ENCODE data around the gene MAP7.
"Not testable (repeated sequence)": the region's sequence is repeated elsewhere in the genome, so short reads cannot be mapped to it uniquely, and the experiment has no call there.

The MAP7 gene

DNA sequence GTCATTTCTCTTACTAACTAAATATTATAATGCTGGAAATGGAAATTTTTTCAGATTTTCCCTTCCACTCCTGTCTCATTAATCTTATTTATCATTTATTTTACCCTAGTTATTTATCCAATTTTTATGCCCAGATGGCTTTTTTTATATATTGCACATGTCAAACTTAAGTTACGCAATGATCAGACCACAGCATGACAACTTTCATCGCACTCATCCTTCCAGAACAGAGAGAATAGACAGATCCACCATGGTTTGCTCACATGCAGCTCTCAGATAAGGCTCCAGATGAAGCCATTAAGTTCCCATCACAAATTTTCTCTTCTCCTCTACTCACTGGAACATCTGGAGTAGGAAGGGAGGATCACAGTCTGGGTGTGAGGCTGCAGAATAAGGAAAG is 48.7 kb downstream of the MAP7 start:
- DNase-seq = no peak

DNA sequence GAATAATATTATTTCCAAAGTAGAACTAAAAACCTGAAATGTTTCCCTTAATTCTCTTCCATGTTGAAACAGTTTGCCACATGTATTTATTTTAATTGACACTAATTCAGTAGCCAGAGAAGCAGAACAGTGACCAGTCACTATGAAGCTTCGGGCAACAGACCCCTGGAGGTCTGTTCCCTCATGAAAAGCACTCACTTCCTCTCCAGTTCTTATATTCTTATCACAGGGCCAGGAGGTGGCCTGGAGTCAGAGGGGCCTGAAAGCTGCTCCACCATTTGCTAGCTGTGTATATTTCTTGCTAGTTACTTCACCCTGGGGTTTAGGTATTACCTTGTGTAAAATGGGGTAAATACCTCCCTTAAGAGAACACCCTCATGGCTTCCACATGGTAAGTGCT is 49.1 kb downstream of the MAP7 start:
- DNase-seq = no peak

DNA sequence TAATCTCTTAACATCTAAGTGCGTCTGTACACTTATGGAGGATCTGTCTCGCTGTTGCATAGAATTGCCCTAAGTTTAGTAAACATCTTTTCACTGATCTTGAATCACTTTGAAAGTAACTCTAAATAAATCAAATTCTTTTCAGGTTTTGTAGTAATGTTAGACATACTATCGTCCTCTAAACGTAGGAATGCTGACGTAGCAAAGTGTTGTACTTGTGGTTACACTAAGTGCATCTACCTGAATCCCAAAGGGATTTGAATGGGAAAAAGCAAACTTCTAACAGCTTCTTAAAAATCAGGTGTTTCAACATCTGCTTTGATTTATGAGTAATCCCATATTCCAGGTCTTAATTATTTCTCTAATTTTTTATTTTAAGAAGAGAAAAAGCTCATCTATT is 49.8 kb downstream of the MAP7 start:
- no peak for DNase-seq

DNA sequence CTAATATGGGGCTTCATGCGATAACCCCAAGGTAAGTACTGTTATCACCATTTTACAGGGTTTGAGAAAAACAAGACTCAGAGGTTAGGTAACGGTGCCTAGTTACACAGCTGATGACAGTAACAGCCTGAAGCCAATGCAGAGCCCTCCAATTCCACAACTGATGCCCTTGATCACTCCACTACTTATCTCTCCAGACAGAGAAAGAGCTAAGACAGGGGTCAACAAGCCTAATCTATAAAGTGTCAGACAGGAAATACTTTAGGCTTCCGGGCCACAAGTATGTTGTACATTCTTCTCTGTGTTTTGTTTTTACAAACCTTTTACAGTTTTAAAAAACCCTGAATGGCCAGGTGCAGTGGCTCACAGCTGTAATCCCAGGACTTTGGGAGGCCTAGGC is 50.9 kb downstream of the MAP7 start:
- DNase-seq = no peak

DNA sequence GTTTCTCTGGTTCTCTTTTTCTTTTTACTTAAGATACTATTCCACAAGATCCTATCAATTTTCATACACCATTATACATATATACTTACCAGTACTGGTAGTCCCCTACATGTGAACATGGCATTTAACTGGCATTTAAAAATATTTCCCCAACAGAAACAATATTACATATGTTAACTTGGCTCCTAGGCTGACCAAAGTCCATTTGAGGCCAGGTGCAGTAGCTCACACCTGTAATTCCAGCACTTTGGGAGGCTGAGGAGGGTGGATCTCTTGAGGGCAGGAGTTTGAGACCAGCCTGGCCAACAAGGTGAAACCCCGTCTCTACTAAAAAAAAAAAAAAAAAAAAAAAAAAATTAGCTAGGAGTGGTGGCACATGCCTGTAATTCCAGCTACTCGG is 53.8 kb downstream of the MAP7 start:
- not testable (repeated sequence) for DNase-seq

DNA sequence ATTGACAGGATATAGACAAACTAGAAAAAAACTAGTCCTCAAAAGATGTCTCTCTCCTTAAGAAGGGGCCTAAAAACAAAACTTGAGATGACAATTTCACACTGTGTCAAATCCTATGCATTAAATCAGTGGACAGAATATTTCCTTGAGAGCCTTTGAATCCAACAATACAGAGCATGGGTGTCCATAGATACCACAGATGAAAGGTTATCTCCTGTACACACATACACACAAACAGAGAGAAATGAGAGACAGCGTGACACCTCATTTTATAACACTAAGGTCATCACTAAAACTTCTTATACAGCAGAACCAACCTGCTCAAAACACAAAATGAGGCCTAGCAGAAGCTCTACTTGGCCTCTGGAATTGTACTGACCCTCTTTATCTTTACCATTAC is 55.5 kb downstream of the MAP7 start:
- DNase-seq = no peak

DNA sequence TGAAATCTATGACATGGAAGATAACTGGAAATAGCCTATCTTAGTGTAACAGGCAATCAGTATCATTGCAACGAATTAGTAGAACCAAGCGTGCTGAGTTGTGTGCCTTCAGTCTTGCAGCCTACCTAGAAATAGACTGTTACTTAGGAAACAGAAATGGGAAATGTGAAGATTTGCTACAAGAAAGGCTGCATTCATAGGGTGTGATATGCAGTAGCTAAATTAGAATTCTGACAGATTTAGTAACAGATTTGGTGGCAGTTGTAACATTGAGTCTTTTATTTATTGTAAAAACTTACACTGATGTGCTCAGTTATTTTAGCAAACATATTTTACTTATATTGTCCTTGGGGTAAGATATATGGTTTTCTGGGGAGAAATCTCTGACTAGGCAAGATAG is 56.2 kb downstream of the MAP7 start:
- DNase-seq = no peak

DNA sequence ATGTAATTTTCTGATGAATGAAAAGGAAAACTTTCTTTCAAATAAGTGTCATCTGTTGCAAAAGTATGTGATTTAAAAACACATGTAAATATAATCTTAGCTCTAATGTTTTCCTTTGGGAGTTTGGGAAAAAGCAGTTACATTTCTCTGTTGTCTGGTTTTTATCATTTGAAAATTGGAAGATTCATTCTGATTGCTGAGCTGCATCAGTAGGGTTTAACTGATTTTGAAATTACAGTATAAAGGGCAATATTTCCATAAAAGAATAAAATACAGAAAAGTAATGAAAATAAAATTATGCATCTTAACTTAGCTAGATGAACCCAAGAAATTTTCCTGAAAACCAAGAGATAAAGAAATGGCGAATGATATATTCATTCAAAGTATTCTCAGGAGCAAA is 57.8 kb downstream of the MAP7 start:
- DNase-seq = no peak

DNA sequence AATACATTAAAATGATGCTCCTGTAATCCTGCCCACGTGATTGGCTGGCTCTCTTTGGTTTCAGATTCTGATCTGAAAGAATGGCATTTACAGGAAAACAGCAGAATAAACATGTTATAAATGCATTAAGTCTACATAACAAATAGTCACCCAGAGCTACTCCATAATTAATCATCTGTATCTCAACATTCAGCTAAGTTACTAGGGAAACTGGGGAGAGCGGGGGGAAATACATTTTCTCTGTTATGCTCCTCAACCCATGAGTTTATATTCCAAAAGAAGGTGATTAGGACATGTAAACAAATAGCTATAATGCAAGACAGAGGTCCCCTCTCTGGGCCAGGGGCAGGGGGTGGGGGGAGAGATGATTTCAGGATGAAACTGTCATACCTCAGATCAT is 58.5 kb downstream of the MAP7 start:
- no peak for DNase-seq

DNA sequence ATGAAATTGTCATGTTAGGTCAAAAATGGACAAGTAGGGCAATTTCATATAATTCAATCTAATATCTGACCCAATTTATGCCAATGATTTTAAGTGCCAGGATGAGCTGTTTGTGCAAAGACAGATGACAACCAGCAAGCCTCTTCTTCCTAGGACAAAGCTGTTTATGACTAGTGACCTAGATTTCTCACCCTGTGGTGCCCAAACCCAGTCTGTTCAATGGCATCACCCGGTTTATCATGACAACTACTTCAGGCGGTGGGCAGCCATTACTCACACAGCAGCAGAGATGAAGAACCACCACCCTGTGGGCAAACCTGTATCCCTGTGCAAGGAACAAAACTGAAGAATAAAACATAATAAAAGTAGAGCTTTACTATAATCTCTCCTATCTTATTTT is 59.0 kb downstream of the MAP7 start:
- DNase-seq = no peak

DNA sequence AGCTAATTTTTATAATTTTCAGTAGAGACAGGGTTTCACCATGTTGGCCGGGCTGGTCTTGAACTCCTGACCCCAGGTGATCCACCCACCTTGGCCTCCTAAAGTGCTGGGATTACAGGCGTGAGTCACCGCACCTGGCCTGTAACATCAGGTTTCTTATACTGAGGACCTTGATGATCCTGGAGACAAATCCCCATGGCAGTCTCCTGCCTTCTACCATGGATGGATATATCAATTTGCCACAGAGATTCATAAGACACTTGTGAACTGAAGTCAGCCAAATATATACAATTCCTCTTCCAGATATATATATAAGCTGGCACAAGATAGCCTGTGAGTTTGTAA is 60.6 kb downstream of the MAP7 start:
- DNase-seq = not testable (repeated sequence)

DNA sequence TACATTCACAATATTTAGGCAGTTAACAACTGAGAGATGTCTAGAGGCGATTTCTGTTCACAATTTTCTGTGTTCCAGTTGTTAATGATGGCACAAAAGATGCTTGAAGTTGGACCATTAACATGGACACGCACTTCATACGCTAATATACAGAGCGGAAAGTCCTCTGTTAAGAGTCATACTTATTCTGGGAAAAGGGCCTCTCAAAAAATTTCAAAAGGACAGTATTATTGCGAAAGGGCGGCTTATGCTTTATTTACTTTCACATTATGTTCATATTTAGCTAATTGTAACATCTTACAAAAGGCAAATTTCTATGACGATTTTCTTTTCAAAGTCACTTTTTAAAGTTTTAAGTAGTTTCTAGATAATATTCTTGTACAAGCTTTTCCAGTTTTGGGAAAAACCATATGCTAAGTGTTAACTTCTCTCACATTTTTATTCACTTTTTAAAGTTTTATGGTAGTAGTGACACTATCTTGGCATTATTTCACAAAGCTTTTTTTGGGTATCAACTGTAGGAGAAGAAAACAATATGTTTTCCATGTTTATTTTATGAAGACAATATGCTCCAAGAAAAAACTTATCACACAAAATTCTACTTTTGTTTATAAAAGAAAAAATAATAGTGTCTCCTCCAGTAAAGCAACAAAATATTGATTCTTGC is 62.3 kb downstream of the MAP7 start:
- DNase-seq = no peak

DNA sequence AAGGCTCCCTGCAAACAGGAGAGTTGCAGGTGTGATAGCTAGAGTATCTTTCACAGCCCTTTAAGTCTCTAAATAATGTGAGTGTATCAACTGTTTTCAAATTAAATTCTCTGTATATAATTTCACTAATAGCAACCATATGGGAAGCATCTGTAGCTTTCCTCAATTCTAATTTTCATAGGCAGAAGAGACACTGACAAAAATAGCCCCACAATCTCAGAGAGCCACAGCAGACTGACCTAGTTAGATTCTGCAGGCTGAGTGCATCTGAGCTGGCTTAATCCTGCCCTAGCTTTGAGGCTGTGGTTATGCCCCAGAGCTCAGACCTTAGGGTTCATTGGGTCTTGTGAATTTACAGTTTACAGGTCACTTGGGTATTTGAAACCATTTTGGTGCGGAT is 63.9 kb downstream of the MAP7 start:
- no peak for DNase-seq

DNA sequence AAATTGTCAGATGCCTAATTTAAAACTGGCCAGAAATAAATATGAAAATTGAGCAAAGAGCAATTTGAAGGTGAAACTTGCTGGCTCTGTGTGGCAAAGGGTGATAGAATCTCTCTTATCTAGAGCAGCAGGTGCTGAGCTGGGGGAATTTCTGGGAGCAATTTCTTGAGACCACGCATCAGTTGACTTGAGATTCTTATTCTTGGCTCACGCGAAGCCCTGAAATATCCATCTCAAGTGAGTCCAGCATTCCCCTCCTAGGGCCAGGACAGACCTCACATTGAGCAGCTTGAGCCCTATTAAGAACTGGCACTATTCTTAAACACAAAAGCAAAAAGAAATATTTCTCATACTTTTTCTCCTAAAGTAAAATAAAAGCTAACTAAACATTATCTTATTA is 66.3 kb downstream of the MAP7 start:
- DNase-seq = no peak

DNA sequence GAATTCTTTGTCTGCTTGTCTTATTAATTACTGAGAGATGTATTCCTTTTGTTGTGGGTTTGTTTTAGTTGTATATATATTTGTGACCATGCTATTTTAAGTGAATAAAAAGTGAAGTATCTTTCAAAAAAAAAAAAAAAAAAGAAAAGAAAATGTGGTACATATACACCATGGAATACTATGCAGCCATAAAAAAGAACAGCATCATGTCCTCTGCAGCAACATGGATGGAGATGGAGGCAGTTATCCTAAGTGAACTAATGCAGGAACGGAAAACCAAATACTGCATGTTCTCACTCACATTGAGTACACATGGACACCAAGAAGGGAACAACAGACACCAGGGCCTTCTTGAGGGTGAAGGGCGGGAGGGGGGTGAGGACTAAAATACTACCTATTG is 67.2 kb downstream of the MAP7 start:
- DNase-seq = not testable (repeated sequence)

DNA sequence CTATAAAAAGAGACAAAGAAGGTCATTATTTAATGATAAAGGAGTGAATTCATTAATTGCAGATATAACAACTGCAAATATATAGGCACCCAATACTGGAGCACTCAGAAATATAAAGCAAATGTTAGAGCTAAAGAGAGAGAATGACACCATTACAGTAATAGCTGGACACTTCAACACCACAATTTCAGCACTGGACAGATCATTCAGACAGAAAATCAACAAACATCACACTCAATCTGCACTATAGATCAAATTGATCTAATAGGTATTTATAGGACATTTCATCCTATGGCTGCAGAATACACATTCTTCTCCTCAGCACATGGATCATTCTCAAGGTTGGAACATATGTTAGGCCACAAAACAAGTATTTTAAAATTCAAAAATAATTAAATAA is 72.7 kb downstream of the MAP7 start:
- no peak for DNase-seq

DNA sequence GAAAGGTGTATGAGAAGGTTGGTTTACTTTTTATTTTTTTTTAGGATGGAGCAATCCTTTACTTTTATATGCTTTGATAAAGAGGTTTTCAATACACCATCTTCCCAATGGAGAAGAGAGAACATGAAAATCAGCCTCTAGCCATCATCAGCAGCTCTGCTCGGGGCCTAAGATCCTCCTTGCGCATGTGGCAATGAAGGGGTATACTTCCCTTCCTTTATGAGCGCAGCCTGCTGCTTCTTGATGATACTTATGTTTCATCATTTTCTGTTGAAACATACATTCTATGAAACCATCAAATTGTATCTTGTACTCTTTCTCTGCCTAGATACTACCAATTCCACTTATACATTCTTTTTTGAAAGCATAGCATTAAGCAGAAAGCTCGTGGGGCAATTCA is 74.5 kb downstream of the MAP7 start:
- DNase-seq = no peak

DNA sequence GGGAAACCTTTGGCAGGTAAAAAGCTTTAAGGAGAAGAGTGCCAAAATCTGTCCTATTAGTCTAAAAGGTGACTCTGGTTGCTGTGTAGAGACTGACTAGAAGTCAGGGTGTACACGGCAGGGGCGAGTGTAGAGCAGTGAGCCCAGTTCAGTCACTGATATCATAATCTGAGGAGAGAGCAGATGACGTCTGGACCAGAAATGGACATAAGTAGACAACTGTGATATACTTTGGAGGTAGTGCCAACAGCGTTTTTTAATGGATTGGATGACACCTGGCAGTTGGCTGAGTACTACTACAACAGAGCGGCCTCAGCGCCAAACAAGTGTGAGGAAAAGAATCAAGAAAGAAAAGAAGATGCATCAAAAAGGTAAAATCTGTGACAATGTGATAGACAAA is 76.0 kb downstream of the MAP7 start:
- no peak for DNase-seq

DNA sequence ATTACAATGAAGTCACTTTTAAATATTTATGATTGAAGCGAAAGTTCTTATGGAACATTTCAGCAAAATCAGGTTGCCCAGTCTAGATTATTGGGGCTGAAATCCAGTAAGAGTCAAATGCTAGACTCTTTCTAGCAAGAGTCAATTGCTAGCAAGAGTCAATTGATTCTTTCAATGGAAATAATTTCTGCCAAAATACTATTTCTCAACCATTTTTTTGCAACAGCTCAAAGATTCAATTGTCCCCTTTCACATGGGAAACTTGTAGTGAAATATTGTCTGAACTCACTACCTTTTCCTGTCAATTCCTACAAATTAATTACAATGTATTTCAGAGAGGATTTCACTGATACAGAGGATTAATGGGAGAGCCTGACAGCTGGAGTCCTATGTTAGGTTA is 78.3 kb downstream of the MAP7 start:
- DNase-seq = no peak

DNA sequence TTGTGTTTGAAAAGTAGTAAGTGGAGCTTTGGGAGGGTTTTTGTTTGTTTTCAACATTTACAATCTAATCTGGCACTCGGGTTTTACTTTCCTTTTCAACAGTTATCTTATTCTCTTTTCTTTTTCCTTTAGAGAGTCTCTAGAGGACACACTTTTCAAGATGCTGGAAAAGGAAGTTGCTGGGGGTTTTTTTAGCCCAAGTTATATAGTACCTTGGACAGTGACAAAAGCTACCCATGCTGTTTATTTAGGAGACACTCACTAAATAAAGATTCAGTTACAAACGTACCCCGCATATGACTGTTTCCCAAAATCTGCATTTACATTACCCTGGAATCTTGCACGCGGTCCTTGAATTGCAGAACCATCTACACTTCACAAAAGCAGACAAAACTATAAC is 78.8 kb downstream of the MAP7 start:
- DNase-seq = no peak

DNA sequence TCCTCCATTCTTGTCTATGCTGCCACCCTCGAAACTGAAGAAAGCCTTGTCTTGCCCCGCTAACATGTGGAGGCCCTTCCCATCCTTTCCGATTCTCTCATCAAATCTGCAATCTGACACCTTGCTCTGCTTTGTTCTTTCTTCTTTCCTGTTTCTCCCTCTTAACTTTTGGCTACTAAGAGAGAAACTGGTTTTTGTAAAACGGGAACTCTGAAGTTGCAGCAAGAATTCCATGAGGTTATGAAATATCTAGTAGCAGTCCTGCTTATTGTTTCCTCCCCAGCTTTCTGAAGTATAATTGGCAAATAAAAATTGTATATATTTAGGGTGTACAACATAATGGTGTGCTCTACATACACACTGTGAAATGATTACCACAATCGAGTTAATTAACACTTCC is 80.2 kb downstream of the MAP7 start:
- DNase-seq = no peak

DNA sequence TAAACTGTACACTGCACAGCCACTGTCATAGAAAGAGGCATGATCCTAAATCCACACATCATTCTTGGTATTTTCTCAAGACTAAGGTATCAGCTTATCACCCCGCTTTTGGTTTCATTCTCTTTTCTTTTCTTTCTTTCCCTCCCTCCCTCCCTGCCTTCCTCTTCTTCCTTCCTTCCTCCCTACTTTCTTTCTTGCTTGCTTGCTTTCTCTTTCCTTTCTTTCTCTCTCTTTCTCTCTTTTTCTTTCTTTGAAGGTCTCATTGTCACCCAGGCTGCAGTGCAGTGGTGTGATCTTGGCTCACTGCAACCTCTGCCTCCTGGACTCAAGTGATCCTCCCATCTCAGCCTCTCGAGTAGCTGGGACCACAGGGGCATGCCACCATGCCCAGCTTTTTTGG is 81.1 kb downstream of the MAP7 start:
- no peak for DNase-seq

DNA sequence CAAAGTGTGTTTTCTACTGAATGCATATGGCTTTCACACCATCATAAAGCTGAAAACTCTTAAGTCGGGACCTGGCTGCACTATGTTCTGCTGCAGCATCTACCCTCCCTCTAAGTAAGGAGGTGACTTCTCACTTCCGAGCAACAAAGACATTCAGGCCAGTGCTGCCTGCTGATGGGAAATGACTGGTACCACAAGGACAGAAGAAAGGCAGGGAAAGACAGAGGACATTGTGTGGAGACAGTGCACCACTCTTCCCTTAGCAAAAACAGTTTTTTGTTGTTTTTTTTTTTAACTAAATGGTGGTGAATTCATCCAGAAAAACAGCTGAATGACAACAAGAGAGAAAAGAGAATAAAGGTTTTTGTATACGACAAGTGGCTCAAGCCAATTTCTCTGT is 81.5 kb downstream of the MAP7 start:
- no peak for DNase-seq

DNA sequence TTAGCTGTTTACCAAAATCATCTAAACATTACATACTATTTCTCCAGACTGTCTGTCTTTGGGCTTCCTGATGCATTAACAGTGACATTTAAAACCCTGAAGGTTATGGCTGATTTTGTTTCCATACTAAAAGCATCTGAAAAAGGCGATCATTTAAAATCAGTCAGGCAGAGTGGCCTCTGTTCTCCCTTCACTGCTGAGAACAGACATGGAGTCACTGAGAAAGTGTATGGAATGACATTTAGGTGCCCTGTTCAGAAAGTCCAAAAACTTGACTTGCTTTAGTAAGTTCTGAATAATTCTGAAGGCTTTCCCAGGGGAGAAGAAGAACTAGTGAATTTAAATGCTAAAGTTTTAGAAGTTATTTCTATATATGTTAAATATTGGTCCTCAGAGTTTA is 83.0 kb downstream of the MAP7 start:
- no peak for DNase-seq

DNA sequence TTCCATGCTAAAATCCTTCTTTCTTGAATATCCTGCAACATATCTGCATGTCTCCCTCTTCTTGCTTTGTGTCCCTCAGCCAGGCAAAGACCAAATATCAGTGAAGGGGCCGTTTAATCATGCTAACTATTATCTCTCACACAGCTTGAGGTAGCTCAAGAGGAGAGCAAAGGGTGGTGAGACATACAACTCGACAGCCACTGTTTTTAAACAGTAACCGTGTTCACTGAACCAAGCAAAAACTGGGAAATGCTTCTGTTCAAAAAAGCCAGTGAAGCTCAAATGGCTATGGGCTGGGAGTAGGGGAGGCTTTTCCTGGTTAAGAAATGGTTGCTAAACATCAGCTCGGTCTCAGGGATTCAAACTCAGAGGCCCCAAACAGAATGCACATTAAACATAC is 83.4 kb downstream of the MAP7 start:
- no peak for DNase-seq

DNA sequence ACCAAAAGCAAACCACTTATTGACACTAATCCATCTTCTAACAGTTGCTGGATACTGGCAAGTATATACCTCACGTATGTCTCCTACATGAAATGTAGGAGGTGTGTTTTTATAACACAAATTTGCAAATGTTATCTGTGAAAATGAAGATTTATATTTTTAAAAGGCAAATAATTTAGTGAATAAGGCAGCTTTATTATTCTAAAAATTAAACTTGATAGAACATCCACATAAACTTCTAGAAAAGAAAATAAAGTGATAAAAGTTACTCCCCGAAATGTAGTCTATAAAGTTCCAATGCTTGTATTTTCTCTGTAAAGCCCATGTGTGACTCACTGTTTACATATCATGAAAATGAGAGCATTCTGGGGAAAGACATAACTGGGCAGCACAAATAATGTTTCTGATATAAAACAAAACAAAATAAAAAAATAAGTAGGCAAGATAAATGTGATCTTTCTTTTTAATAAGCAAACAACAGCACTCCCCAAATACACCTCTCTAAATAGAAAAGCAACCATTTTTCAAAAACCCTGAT is 84.4 kb downstream of the MAP7 start:
- no peak for DNase-seq

Measured in femur (tissue), 1 donor.